HG03571 (cell line): ENCODE results near the gene EEFSEC.

Experiments used
- ATAC-seq: cut with Tn5 transposase; IDR thresholded peaks from one replicate; pipeline ENCODE4 v1.9.1; 2021; ENCODE audit not compliant: unreplicated experiment

Gene EEFSEC

DNA sequence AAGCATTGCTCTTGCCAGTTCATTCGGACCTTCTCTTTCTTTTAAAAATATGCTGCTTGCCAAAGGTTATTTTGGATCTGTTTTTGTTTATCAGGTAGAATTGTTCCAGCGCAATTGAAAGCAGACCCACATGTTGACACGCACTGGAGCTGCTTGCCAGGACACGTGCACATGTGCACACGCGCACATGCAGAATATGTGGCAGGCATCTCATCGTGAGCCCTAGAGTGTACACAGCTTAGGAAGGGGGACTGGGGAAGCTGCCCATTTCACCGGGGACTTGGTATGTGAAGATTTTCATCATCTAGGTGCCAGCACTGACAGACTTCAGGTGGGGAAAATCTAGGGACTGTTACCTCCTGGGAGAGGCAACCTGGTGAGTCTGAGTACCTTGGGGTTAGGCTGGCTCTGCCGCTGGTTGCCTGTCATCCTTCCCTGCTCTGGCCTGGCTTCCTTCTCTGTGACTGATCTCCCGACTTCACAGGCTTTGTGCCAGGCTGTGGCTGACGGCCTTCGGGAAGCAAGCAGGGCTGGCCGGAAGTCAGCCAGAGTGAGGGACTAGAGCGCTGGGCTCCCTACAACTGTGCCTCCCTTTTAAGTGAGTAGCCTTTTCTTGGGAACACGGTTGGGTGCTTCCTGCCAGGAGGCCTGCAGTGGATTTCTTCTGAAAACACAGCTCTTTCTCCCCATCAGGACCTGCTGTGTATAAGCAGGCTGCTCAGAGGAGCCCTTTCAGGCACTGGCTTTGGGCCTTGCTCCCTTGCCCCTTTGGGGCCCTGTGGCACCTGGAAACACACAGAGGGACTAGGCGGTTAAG, 129.3 kb downstream of the EEFSEC start:
- no peak for ATAC-seq

DNA sequence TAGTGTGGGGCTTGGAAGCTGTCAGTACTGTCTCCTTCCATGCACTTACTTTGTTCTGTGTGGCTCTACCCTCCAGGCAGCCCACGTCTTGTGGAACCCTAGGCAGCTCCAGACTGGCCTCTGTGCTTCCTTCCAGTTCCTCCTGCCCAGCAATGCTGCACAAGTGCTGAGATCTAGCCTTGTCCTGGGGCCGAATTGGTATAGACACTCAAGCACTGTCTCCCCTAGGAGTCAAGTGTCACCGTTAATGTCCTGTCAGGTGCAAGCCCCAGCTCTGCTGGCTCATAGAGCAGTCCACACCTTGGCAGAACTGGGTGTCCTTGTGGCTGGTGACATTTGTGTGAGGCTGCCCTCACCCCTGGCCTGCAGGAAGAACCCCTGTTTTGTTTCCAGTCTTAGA, 130.1 kb downstream of the EEFSEC start:
- ATAC-seq: no peak

DNA sequence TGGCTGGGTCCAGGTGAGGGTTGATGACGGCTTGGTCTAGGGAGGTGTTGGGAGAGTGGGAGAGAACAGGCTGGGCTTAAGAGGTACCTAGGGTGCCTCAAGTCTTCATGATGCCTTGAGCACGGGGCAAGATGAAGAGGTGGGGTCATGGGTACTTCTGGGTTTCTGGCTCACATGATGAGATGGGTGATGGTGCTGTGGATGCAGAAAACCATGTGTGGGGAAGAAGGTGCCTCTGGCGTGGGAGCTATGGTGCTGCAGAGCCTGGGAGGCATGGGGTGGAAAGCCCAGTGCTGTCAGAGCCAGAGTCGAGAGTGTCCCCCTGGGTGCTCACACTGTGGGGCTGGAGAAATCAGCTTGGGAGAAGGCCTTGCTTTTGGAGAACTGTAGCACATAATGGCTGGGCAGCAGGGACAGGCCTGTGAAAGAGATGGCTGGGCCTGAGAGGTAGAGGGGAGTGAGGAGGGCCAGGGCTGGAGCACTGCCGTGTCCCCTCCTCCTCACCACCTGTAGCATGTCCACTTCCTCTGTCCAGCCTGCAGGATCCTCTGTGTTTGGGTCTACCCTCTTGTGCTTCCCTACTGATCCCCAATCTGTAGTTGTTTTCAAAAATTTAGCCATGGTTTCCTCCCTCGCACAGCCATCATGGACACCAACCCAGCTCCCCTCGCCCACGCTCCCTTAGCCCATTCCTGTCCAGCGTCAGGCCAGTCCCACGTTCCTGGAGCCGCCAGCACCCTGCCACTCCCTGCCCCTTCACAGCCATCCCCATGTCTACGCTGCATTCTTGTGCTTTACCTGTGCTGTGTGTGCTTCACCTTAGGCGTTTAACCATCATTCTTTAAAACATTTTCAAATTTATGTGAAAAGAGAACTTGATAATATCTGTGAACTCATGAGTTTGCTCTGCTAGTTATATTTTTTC, 132.0 kb downstream of the EEFSEC start:
- ATAC-seq: no peak

DNA sequence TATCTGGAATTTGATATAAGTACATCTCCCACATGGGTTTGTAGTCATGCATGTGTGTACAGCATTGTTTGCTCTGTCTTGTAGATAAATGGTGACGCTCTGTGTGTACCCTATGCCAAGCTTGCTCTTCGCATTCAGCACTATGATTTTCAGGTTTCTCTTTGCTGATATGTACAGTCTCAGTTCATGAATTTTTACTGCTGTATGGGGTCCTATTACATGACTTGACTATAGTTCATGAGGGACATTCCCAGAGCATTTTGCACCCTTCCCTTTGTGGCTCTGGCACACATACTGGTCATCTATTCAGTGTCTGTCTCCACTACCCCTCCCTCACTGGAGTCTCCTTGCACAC, 132.7 kb downstream of the EEFSEC start:
- no peak for ATAC-seq

- no peak for ATAC-seq
These were observed 133.4 kb downstream of the EEFSEC start for GRCh38 chr3:128286691-128287090.

GRCh38 chr3:128287216-128287615, 133.9 kb downstream of the EEFSEC start:
- no peak for ATAC-seq

- ATAC-seq: no peak
These were observed 136.3 kb downstream of the EEFSEC start for GRCh38 chr3:128289534-128289933.

DNA sequence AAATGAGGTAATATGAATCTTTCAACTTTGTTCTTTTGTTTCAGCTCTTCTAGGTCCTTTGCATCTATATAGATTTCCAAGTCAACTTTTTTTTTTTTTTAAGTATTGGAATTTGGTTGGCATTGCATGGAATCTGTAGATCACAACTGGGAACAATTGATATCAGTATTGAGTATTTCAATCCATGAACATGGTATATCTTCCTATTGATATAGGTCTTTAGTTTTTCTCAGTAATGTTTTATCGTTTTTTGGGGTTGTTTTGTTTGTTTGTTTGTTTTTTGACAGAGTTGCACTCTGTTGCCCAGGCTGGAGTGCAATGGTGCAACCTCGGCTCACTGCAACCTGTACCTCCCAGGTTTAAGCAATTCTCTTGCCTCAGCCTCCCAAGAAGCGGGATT, 137.2 kb downstream of the EEFSEC start:
- ATAC-seq: no peak

DNA sequence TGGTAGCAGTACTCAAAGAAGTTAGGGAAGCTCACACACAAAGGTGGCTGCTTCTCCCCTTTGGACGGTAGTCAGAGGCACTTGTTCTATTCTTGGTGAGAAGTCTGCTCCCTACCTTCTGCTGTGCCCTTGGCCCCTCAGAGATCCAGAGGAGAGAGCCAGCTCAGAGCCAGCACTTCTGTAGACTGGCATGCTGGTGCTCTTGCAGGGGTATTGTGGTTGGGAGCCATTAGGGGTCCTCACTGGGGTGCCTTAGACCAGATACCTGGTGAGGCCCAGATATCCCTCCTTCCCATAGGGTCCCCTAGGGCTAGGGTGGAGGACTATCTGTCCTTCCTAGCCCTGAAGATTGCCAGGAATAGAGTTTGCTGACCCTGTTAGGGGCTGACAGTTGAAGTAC, 140.6 kb downstream of the EEFSEC start:
- ATAC-seq: no peak

DNA sequence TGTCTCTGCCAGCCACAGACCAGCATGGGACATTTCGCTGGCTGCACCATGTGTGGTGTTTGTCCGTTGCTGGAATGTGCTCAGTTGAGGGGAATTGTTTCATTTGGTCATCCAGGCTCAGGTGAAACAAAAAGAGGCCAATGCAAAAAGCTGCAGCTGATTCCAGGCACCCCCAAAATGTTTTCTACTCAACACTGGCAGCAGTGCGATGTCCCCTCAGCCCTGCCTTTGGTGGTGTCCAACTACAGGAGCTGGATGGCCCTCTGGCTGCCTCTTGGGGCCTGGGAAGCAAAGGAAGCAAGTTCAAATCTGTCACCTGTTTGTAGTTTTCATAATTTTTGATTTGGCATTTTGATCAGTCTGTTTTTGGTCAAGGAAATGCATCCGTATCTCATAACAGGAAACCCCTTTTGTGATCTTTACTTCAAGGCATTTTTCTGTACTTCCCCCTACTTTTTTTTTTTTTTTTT, 141.8 kb downstream of the EEFSEC start:
- no peak for ATAC-seq

DNA sequence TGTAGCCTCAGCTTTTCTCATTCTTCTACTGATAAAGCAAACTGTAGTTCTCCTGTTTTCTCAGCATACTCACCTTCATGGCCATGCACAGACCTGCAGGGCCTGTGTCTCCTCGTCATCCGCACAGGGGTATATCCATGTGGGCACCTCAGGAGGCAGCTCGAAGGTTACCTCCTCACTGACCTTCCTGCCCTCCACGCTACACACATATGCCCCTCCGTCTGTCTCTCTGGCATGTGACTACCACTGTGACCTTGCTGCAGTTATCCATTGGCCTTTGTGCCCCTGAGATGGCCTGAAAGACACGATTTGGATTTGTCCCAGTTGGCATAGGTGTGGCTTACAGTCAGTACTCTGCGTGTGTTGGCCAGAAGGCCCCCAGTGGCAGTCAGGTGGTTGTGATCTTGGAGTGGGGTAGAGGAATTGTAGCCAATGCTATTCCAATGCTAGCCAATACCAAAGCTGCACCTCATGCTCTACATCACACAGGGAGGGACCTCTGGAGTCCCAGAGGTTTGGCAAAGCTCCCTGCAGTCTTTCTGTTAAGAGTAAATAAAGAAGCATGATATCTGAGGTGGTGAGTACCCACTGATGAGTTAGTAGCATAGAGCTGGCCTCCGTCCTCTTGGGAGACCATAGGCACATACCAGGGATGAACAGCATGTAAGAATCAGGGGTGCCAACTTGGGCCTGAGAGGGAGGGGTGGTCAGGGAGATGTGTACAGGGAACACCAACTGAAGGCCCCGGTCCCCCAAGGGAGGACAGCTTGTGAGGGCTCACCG, 143.4 kb downstream of the EEFSEC start:
- no peak for ATAC-seq

DNA sequence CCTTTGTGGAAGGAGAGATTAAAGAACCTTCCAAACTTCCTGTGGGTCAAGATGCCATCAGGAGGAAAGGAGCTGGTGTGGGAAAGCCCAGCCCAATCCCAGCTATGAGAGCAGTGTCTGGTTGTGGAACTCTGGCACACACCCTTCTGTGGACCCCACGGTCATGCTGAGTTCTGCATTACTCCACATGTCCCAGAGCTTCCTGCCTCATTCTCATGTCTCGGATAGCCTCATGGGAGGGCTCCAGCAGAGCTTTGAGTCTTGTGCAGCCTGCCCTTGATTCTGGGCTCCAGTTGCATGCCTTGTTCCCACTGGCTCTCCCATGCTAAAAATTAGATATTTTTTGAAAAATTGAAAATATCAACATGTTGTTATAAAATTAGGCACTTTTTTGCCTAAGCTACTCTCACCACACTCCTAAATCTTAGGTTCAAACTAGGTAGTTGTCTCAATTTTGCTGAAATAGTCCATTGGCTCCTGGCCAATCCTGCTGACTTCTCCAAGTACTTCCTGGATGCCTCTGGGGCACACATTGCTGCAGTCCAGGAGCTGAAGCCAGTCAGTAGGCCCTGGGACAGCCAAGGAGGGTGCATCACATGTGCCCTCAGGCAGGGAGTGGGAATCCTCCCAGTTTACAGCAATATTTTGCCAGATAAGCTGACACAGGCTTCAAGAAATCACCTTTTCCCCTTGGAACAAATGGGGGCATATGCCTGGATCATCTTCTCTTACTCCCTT, 144.3 kb downstream of the EEFSEC start:
- no peak for ATAC-seq

- ATAC-seq: no peak
These were observed 148.1 kb downstream of the EEFSEC start for GRCh38 chr3:128301186-128302023.

DNA sequence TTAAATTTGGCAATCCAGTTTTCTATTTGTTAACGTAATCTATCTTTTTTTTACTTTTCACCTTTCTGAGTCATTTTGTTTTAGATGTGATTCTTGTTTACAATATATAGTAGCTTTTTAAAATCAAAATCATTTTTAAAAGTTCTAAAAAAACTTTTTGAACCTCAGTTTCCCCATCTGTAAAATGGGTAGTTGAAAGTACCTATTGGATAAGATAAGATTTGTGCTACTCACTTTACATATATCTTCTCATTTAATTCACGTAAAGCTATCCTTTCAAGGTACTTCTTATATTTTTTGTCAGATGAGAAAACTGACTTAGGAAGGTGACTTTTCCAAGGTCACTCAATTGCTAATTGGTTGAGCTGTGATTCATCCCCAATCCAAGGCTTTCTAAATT, 153.2 kb downstream of the EEFSEC start:
- ATAC-seq: no peak

GRCh38 chr3:128307029-128307633, 153.8 kb downstream of the EEFSEC start:
- no peak for ATAC-seq

GRCh38 chr3:128307781-128308469, 154.6 kb downstream of the EEFSEC start:
- no peak for ATAC-seq

DNA sequence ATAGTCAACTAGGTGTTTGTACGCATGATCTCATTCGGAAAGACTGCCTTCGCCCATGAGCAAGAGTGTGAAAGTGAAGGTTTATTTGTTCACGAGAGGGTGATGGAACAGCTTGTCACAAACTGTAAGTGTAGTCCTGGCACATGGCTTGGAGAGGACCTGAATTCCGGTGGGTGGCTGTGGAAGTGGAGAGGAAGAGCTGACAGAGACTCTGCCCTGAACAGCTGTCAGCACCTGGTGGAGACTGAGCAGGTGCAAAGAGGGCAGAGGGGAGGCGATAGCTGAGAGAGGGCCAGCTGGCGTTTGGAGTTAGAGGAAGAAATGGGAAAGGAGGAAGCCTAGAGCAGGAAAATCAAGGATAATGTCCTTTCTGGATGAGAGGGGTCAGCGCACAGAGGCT, 155.7 kb downstream of the EEFSEC start:
- ATAC-seq: no peak

- no peak for ATAC-seq
These were observed 157.2 kb downstream of the EEFSEC start for GRCh38 chr3:128310286-128311058.
